Ureter (tissue), 1 donor: Measurements from ENCODE around the gene LAMA4. TPM values are rescaled to one million over a fixed set of nuclear protein-coding genes. Genes with fewer than 3 reads are reported as not detected.

Experiments used
- DNase-seq: peaks from one replicate; pipeline ENCODE4 v3.0.0-alpha.2; 2020; ENCODE audit warnings: low spot score
- total RNA-seq: library from RNA; stranded (reverse); gene quantifications from one replicate; pipeline ENCODE4 v1.2.4, GENCODE V29; 2023
- donor health status: DM: yes; HTN: yes; CAD: no.

LAMA4 gene
- total RNA-seq, 1 donor from 2014 or later: 54.7 TPM

GRCh38 chr6:112272799-112273198 is 18.4 kb upstream of the LAMA4 start:
- DNase-seq: no peak

- no peak for DNase-seq
Measured at GRCh38 chr6:112270756-112271155, 16.4 kb upstream of the LAMA4 start.

- no peak for DNase-seq
Measured at GRCh38 chr6:112269979-112270566, 15.7 kb upstream of the LAMA4 start.

- no peak for DNase-seq
Measured at GRCh38 chr6:112269114-112269513, 14.7 kb upstream of the LAMA4 start.

- no peak for DNase-seq
Measured at GRCh38 chr6:112268654-112269053, 14.3 kb upstream of the LAMA4 start.

GRCh38 chr6:112268019-112268418 is 13.7 kb upstream of the LAMA4 start:
- DNase-seq: no peak

GRCh38 chr6:112266331-112266730 is 12.0 kb upstream of the LAMA4 start:
- DNase-seq: no peak

GRCh38 chr6:112259337-112259675 is 4.9 kb upstream of the LAMA4 start:
- DNase-seq: no peak

- DNase-seq: no peak
Measured at GRCh38 chr6:112258642-112259336, 4.4 kb upstream of the LAMA4 start.

- DNase-seq: no peak
Measured at GRCh38 chr6:112257178-112257855, 3.0 kb upstream of the LAMA4 start.

- DNase-seq: no peak
Measured at GRCh38 chr6:112254921-112255320, 554 bp upstream of the LAMA4 start.

GRCh38 chr6:112253498-112253840 is 898 bp downstream of the LAMA4 start:
- DNase-seq: no peak

- DNase-seq: no peak
Measured at GRCh38 chr6:112252571-112253497, 1.5 kb downstream of the LAMA4 start.

GRCh38 chr6:112251171-112251875 is 3.0 kb downstream of the LAMA4 start:
- DNase-seq: no peak

GRCh38 chr6:112249489-112249888 is 4.9 kb downstream of the LAMA4 start:
- DNase-seq: no peak

- DNase-seq: no peak
Measured at GRCh38 chr6:112247275-112247674, 7.1 kb downstream of the LAMA4 start.

GRCh38 chr6:112245511-112246203 is 8.7 kb downstream of the LAMA4 start:
- DNase-seq: no peak

GRCh38 chr6:112243861-112244827 is 10.2 kb downstream of the LAMA4 start:
- no peak for DNase-seq

- no peak for DNase-seq
Measured at GRCh38 chr6:112241820-112242429, 12.4 kb downstream of the LAMA4 start.
